T47D (cell line): ENCODE measurements around the gene RUFY1.
"Not testable (repeated sequence)": the region's sequence is repeated elsewhere in the genome, so short reads cannot be mapped to it uniquely, and the experiment has no call there.

Experiments
- DNase-seq, 2 experiments: peaks; one replicate each; pipeline versions ENCODE4 v3.0.0 to v3.0.0-alpha.2; 2011 to 2012; ENCODE audit warnings: low read depth in 1 of 2, low spot score in 1 of 2
- JUND ChIP-seq: IDR thresholded peaks from 2 replicates; pipeline ENCODE4 v1.6.1; 2012; ENCODE audit warnings: low read depth
- in situ Hi-C: cut with HindIII; loops from 2 replicates; pipeline ENCODE4 v1.10.0; 2016; ENCODE audit warnings: low sequenced_read_pairs, low pct_unique_long_range_greater_than_20kb

RUFY1 gene

DNA sequence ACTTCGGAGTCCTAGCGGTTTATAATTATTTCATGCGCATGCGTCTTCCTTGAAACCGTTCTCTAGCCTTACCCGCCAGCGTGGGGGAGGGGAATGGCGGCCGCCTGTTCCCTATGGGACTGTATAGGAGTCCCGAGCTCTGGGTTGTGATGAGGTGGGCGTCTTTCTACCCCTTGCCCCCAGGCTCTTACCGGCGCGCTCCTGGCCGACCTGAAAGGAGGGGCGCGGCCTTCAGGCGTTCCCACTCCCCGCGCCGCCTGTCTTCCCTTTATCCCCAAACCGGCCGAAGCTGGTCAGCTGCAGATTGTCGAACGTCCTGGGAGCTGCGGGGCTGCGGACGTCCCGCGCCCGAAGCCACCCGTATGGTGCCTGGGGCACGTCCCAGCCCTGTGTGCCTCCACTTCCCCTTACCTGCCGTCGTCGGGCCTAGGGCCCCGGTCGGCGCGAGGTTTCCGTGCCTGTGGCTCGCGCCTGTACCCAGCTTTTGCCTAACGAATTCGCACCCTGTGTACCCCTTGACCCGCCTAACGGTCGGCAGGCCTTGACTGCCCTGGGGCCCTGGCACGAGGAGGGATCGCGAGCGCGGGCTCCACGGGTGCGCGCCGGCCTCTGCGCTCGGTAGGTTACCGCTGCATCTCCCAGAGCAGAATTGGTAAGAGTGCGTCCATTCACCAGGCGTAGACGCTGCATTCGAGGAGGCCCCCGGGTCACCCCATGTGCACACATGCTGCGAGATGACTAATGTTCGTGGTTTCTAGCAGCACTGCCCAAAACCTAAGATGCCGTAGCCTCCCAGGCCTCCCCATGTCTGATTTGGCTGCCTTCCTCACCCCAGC is 73.8 kb downstream of the RUFY1 start:
- in situ Hi-C loops: no loop called here
- peak in 1 of 2 experiments; percentile 43 for DNase-seq
- TF ChIP-seq JUND: no peak

DNA sequence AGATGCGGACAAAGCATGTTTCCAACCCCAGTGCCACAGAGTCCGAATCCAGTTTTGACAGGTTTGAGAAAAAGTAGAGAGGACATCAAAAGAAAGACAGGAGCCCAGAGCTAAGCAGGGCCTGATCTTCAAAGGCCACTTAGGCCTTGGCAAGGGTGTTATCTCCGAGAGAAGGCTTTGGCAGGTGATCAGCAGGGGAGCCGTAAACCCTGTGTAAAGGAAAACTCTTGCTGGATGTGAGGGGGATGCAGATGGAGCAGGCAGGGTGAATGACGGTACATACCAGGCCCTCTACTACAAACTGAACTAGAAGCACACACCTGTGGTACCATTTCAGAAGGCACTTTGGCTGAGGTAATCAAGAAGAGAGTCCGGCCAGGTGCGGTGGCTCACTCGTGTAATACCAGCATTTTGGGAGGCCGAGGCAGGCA is 74.5 kb downstream of the RUFY1 start:
- DNase-seq: no peak
- no peak for TF ChIP-seq JUND
- in situ Hi-C loops: no loop called here

GRCh38 chr5:179633501-179634369 is 83.4 kb downstream of the RUFY1 start:
- DNase-seq: not testable (repeated sequence)

GRCh38 chr5:179634370-179635172 is 84.2 kb downstream of the RUFY1 start:
- in situ Hi-C loops, DNase-seq: not testable (repeated sequence)

More at GRCh38 chr5:179633501-179634369, 83.4 kb downstream of the RUFY1 start:
- in situ Hi-C loops: not testable (repeated sequence)

GRCh38 chr5:179639296-179639695 is 88.9 kb downstream of the RUFY1 start:
- DNase-seq, in situ Hi-C loops: not testable (repeated sequence)

DNA sequence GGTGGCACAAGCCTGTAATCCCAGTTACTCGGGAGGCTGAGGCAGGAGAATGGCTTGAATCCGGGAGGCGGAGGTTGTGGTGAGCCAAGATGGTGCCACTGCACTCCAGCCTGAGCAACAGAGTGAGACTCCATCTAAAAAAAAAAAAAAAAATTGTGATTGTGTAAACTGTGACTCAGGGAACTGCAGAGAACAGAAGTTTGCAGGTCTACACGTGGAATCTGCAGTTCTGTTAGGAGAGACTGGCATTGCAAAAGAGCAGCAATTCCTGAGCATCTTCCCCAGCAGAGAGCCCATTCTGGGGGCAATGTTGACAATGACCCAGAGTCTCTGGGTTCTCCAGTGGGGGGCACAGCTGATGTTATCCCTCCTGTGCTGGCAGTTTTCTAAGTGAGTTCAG is 91.4 kb downstream of the RUFY1 start:
- in situ Hi-C loops, DNase-seq: not testable (repeated sequence)

DNA sequence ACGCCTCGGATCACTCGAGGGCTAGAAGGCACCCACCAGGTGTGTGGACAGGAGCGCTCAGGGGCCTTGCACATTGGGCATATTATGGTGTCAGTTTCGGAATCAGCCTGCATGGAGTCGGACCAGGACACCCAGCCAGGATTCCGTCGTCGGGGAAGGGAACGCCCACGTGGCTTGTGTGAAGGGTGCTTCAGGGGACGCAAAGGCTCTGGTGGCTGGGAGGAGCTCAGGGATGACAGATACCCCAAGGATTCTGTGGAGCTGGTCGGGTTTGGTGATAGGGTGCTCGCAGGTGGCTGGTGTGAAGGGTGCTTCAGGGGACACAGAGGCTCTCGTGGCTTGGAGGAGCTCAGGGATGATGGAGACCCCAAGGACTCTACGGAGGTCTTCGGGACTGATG is 92.3 kb downstream of the RUFY1 start:
- DNase-seq, in situ Hi-C loops: not testable (repeated sequence)

DNA sequence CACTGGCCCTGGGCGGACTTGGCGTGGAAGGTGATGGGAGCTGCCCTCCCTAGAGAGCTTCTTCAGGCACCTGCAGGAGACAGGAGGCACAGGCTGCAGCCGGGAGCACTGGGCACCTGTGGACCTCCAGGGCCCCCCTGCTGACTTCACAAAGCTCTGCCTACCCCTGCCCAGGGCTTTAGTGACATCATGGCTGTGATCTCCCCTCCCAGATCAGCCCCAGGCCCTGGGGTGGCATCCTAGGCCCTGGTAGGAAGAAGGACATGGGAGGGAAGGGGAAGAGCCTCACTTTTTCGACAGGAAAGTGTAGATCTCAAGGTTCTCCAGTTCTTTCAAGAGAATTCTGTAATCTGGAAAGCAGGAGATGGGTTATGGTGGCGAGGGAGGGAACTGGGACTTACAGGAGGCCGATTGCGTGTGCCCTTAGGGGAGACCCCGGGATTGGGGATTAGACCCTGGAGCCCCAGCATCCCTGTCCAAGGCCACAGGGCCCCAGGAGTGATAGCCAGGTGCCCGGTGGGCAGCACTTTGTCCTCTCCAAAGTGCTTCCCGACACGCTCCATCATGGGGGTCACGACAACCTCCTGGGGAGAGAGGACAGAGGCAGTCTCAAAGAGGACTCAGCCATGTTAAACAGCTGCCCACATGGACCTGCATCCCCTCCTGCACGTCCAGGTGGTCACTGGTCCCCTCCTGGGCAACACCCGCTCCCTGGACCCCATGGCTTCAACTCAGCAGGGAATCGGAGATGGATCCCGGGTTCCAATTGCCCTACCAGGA is 93.0 kb downstream of the RUFY1 start:
- DNase-seq: not testable (repeated sequence)

GRCh38 chr5:179644766-179645165 is 94.4 kb downstream of the RUFY1 start:
- in situ Hi-C loops, DNase-seq: not testable (repeated sequence)

More for the DNA sequence above, 93.0 kb downstream of the RUFY1 start:
- in situ Hi-C loops: not testable (repeated sequence)

DNA sequence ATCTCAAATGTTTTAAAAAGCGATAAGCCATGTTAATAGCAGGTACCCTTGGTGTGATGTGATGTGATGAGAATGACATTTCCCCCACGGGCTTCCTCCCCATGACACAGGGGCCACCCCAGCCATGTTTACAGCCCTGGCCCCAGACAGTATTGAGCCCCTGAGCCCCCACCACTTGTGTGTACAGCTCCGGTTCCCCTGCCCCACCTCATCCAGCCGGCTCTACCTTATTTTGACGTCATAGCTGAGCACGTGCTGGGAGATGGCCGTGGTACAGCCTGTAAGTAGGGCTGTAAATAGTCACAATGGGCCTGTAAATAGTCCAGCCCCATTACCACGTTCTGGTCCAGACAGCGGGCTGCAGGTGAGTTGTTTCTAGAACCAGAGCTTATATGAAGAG is 98.1 kb downstream of the RUFY1 start:
- DNase-seq: no peak
- in situ Hi-C loops: no loop called here
- TF ChIP-seq JUND: no peak

DNA sequence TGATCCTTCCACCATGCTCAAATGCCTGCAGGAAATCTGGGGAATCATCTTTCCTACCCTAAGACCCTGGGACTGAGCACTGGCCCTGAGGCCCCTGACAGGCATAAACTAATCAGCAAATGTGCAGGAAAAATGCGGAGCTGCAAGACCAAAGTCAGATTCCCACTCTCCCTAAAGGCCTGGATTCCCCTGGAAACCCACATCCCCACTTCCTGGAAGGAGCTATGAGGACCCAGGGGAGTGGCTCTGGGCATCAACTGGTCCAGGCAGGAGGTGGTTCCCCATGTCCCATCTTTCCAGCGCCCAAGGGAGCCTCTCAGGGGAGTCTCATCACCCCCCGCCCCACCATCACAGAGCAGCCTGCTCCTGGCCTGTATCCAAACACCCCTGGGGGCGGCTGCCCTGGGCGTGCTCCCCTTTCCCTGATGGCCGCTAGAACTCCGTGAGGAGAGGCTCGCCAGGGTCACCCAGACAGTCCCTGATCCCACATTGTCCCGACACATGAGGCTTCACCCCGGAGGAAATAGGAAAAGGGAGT is 98.9 kb downstream of the RUFY1 start:
- DNase-seq, in situ Hi-C loops: not testable (repeated sequence)

- in situ Hi-C loops, DNase-seq: not testable (repeated sequence)
Observed at GRCh38 chr5:179650245-179650644, 99.9 kb downstream of the RUFY1 start.

- DNase-seq, in situ Hi-C loops: not testable (repeated sequence)
Observed at GRCh38 chr5:179653135-179653534, 102.8 kb downstream of the RUFY1 start.

GRCh38 chr5:179657302-179658178 is 107.2 kb downstream of the RUFY1 start:
- DNase-seq, in situ Hi-C loops: not testable (repeated sequence)

- DNase-seq: peak in 1 of 2 experiments; percentile 24
Observed at GRCh38 chr5:179658179-179658856, 108.0 kb downstream of the RUFY1 start.

More at GRCh38 chr5:179658179-179658856, 108.0 kb downstream of the RUFY1 start:
- in situ Hi-C loops: not testable (repeated sequence)
